SJCRH30 (cell line): ENCODE data around the gene CGREF1. TPM values are rescaled to one million over a fixed set of nuclear protein-coding genes. Genes with fewer than 3 reads are reported as not detected.
A peak's percentile ranks its signal among the peaks of the same experiment; 100 is the strongest.

Source experiments
- DNase-seq, 2 experiments: peaks; one replicate each; pipeline ENCODE4 v3.0.0-alpha.2; 2015 to 2020
- H3K27ac ChIP-seq: fragments of 250-450 bp; sonication (Bioruptor Pico); 2 replicates; pipeline ENCODE4 v1.5.1; 2020; ENCODE audit warnings: mild to moderate bottlenecking, moderate library complexity
- H3K27me3 ChIP-seq: fragments of 250-450 bp; sonication (Bioruptor Pico); 2 replicates; pipeline ENCODE4 v1.5.1; 2020; ENCODE audit warnings: mild to moderate bottlenecking, moderate library complexity
- H3K36me3 ChIP-seq: fragments of 250-450 bp; sonication (Bioruptor Pico); 2 replicates; pipeline ENCODE4 v1.5.1; 2020; ENCODE audit warnings: mild to moderate bottlenecking, moderate library complexity
- H3K4me1 ChIP-seq: fragments of 250-450 bp; sonication (Bioruptor Pico); 2 replicates; pipeline ENCODE4 v1.5.1; 2020; ENCODE audit warnings: mild to moderate bottlenecking, moderate library complexity
- H3K4me3 ChIP-seq: fragments of 250-450 bp; sonication (Bioruptor Pico); 2 replicates; pipeline ENCODE4 v1.5.1; 2020; ENCODE audit warnings: mild to moderate bottlenecking, moderate library complexity
- H3K9me3 ChIP-seq: fragments of 250-450 bp; sonication (Bioruptor Pico); replicated peaks from 2 replicates; pipeline ENCODE4 v1.5.1; 2020; ENCODE audit warnings: mild to moderate bottlenecking, moderate library complexity
- total RNA-seq: library from RNA; depleted of rRNA; stranded (reverse); fragments of >200 nt; shearing (Covaris generic); gene quantifications from 2 replicates; pipeline ENCODE4 v1.2.3, GENCODE V29; 2014; rRNA removed

Gene CGREF1
- total RNA-seq, 1 experiment from 2014 or later, result not detected

- peak within 1 kb of the TSS; percentile 71 for H3K4me3 ChIP-seq
- no peaks in the 10 kb centered on the region for H3K9me3 ChIP-seq
- H3K27ac ChIP-seq, result peak within 1 kb of the TSS; percentile 63
- no peaks in the 10 kb centered on the region for H3K27me3 ChIP-seq
- DNase-seq, result peak; percentile 98 to 99
- no peaks in the 10 kb centered on the region; the same call in 1 of the 2 replicates for H3K4me1 ChIP-seq
- H3K36me3 ChIP-seq, result peaks cover 10% of the 10 kb centered on the region; the same call in 1 of the 2 replicates
Observed at GRCh38 chr2:27050996-27051901, 67.7 kb downstream of the CGREF1 start, which contains the start of gene AGBL5. Gene AGBL5, plus strand, starts transcription at chr2:27051668. Its CDS starts 1,291 bp downstream, at chr2:27052959.

Other genes with a start within 250 kb of the CGREF1 start
- gene MAPRE3, start 148.5 kb downstream of the CGREF1 start, total RNA-seq, result 0.51 and 0.57 TPM in 2 replicates
- 38.0 and 45.2 TPM in 2 replicates for gene TMEM214, start 86.2 kb downstream of the CGREF1 start, total RNA-seq
- 71.4 and 72.4 TPM in 2 replicates for gene AGBL5, start 67.5 kb downstream of the CGREF1 start, total RNA-seq
- gene OST4, start 47.5 kb downstream of the CGREF1 start, total RNA-seq, result 349 and 357 TPM in 2 replicates
- 80.5 and 87.7 TPM in 2 replicates for gene EMILIN1, start 40.5 kb downstream of the CGREF1 start, total RNA-seq
- gene KHK, start 32.4 kb downstream of the CGREF1 start, total RNA-seq, result 0.30 and 0.63 TPM in 2 replicates
- gene ABHD1, start 4.7 kb upstream of the CGREF1 start, total RNA-seq, result not detected in 2 replicates
- 62.3 and 64.8 TPM in 2 replicates for gene PREB, start 15.5 kb upstream of the CGREF1 start, total RNA-seq
- gene PRR30, start 20.3 kb upstream of the CGREF1 start, total RNA-seq, result not detected in 2 replicates
- gene TCF23, start 29.9 kb upstream of the CGREF1 start, total RNA-seq, result not detected in 2 replicates
- gene ATRAID, start 92.9 kb upstream of the CGREF1 start, total RNA-seq, result 172 and 182 TPM in 2 replicates
- 74.3 and 95.9 TPM in 2 replicates for gene SLC5A6, start 93.1 kb upstream of the CGREF1 start, total RNA-seq
- gene CAD, start 98.2 kb upstream of the CGREF1 start, total RNA-seq, result 57.8 and 61.4 TPM in 2 replicates
- 4.4 and 4.9 TPM in 2 replicates for gene SLC30A3, start 143.9 kb upstream of the CGREF1 start, total RNA-seq
- gene DNAJC5G, start 156.3 kb upstream of the CGREF1 start, total RNA-seq, result not detected in 2 replicates
- 0.23 and 0.34 TPM in 2 replicates for gene TRIM54, start 163.3 kb upstream of the CGREF1 start, total RNA-seq
- 0.32 and 1.6 TPM in 2 replicates for gene UCN, start 189.3 kb upstream of the CGREF1 start, total RNA-seq
- 74.2 and 76.6 TPM in 2 replicates for gene MPV17, start 204.0 kb upstream of the CGREF1 start, total RNA-seq
- 86.8 and 89.4 TPM in 2 replicates for gene GTF3C2, start 237.6 kb upstream of the CGREF1 start, total RNA-seq